ENCODE results near the gene MSANTD4.
A peak's percentile ranks its signal among the peaks of the same experiment; 100 is the strongest.
"Not testable (repeated sequence)": the region's sequence is repeated elsewhere in the genome, so short reads cannot be mapped to it uniquely, and the experiment has no call there.

MSANTD4 gene

GRCh38 chr11:106014035-106014434, 8.0 kb downstream of the MSANTD4 start:
- no peak for DNase-seq (ENCODE audit: low read depth in 2 of 2)

GRCh38 chr11:106012744-106013143, 9.3 kb downstream of the MSANTD4 start:
- peak; percentile 10 to 12 for DNase-seq (ENCODE audit: low read depth in 2 of 2)

- DNase-seq (ENCODE audit: low read depth in 2 of 2): no peak
Measured at GRCh38 chr11:106011481-106011880, 10.6 kb downstream of the MSANTD4 start.

- DNase-seq (ENCODE audit: low read depth in 2 of 2): not testable (repeated sequence)
Measured at GRCh38 chr11:106003094-106003493, 18.9 kb downstream of the MSANTD4 start.

GRCh38 chr11:106001304-106002012, 20.6 kb downstream of the MSANTD4 start:
- no peak for DNase-seq (ENCODE audit: low read depth in 2 of 2)

- no peak for DNase-seq (ENCODE audit: low read depth in 2 of 2)
Measured at GRCh38 chr11:105991888-105992287, 30.2 kb downstream of the MSANTD4 start.

GRCh38 chr11:105989124-105989523, 32.9 kb downstream of the MSANTD4 start:
- DNase-seq (ENCODE audit: low read depth in 2 of 2): no peak

GRCh38 chr11:105988197-105988596, 33.8 kb downstream of the MSANTD4 start:
- DNase-seq (ENCODE audit: low read depth in 2 of 2): no peak

- DNase-seq (ENCODE audit: low read depth in 2 of 2): no peak
Measured at GRCh38 chr11:105986554-105986953, 35.5 kb downstream of the MSANTD4 start.

GRCh38 chr11:105979997-105980703, 41.9 kb downstream of the MSANTD4 start:
- no peak for DNase-seq (ENCODE audit: low read depth in 2 of 2)

GRCh38 chr11:105975128-105975527, 46.9 kb downstream of the MSANTD4 start:
- DNase-seq (ENCODE audit: low read depth in 2 of 2): peak in 1 of 2 experiments; percentile 8

GRCh38 chr11:105969756-105970155, 52.3 kb downstream of the MSANTD4 start:
- no peak for DNase-seq (ENCODE audit: low read depth in 2 of 2)

GRCh38 chr11:105968021-105968697, 53.9 kb downstream of the MSANTD4 start:
- DNase-seq (ENCODE audit: low read depth in 2 of 2): peak; percentile 15 to 21

GRCh38 chr11:105960252-105961245, 61.5 kb downstream of the MSANTD4 start:
- no peak for DNase-seq (ENCODE audit: low read depth in 2 of 2)
